PC-9 (cell line): ENCODE results near the gene RAB24.

ENCODE experiments used
- CTCF ChIP-seq: fragments of 200-600 bp; sonication (generic); conservative IDR thresholded peaks from 2 replicates; pipeline ENCODE4 v1.6.1; 2017; ENCODE audit warnings: mixed run types, antibody characterized with exemption, mild to moderate bottlenecking, moderate library complexity
- EZH2 ChIP-seq: fragments of 200-600 bp; sonication (generic); IDR thresholded peaks from 2 replicates; pipeline ENCODE4 v1.8.0; 2017; ENCODE audit warnings: antibody characterized with exemption, low read depth

GRCh38 chr5:177295924-177296323 is 7.6 kb downstream of the RAB24 start:
- TF ChIP-seq CTCF: no peak
- TF ChIP-seq EZH2: no peak
